ENCODE results near the gene PTPRM. TPM values are rescaled to one million over a fixed set of nuclear protein-coding genes. Genes with fewer than 3 reads are reported as not detected.
A peak's percentile ranks its signal among the peaks of the same experiment; 100 is the strongest.

The PTPRM gene
- total RNA-seq, 1 experiment from 2014 or later: 100.0 TPM

GRCh38 chr18:7808992-7809391, 241.9 kb downstream of the PTPRM start:
- peaks cover 15% of the 10 kb centered on the region for H3K9me3 Mint-ChIP-seq (ENCODE audit: unreplicated experiment)
- H3K4me1 Mint-ChIP-seq (ENCODE audit: low read depth, unreplicated experiment): peaks cover 63% of the 10 kb centered on the region
- H3K27me3 ChIP-seq (replicated peaks; ENCODE audit: control insufficient read depth, insufficient read depth, low read length): no peaks in the 10 kb centered on the region
- no peak for TF ChIP-seq CTCF (IDR thresholded peaks at IDR 0.05; ENCODE audit: insufficient read depth in 1 of 2, low read depth in 1 of 2, low read length in 1 of 2, severe bottlenecking in 1 of 2, unreplicated experiment in 1 of 2)
- peak overlapping the region; percentile 67 for H3K4me3 Mint-ChIP-seq (ENCODE audit: unreplicated experiment)
- peaks cover 51% of the 10 kb centered on the region for H3K36me3 Mint-ChIP-seq (ENCODE audit: insufficient read depth, unreplicated experiment)
- peaks cover 79% of the 10 kb centered on the region for H3K4me1 ChIP-seq
- H3K36me3 ChIP-seq (ENCODE audit: control insufficient read depth, insufficient read depth, low read length): peaks cover 2% of the 10 kb centered on the region; the same call in 1 of the 2 replicates
- no peak for DNase-seq
- no peaks in the 10 kb centered on the region for H3K27me3 Mint-ChIP-seq (ENCODE audit: insufficient read depth, unreplicated experiment)
- H3K9me3 ChIP-seq: peaks cover 7% of the 10 kb centered on the region; the same call in 1 of the 2 replicates
- intact Hi-C loops (cut with micrococcal nuclease; ENCODE audit: unreplicated experiment): no loop called here
- no peak overlapping the region for H3K4me3 ChIP-seq (ENCODE audit: low read depth, low read length)
- POLR2A ChIA-PET: interaction anchor here (0.5 kb wide), 1 partner anchor 242 kb away, joined by 3 read pairs; no protein-coding TSS in a partner anchor
- CTCF ChIA-PET: interaction anchor here (1.0 to 2.6 kb wide), 2 partner anchors 9 to 19 kb away, joined by 3 to 13 read pairs; no protein-coding TSS in a partner anchor
- peak overlapping the region; percentile 89 for H3K27ac Mint-ChIP-seq (ENCODE audit: unreplicated experiment)
- no TSS peak for BruUV-seq (replicated peaks)

GRCh38 chr18:7809455-7809854, 242.3 kb downstream of the PTPRM start:
- BruUV-seq (replicated peaks): no TSS peak
- ChIA-PET CTCF (interaction anchor here (1.0 to 2.6 kb wide), 2 partner anchors 9 to 19 kb away, joined by 3 to 13 read pairs; no protein-coding TSS in a partner anchor), POLR2A (interaction anchor here (0.5 kb wide), 1 partner anchor 243 kb away, joined by 3 read pairs; no protein-coding TSS in a partner anchor)
- peak; percentile 49 to 65 for DNase-seq
- H3K9me3 ChIP-seq: peaks cover 12% of the 10 kb centered on the region
- Mint-ChIP-seq H3K4me1 (ENCODE audit: low read depth, unreplicated experiment) (peaks cover 59% of the 10 kb centered on the region), H3K9me3 (ENCODE audit: unreplicated experiment) (peaks cover 20% of the 10 kb centered on the region), H3K4me3 (ENCODE audit: unreplicated experiment) (peak overlapping the region; percentile 67), H3K27ac (ENCODE audit: unreplicated experiment) (peak overlapping the region; percentile 89), H3K36me3 (ENCODE audit: insufficient read depth, unreplicated experiment) (peaks cover 51% of the 10 kb centered on the region), H3K27me3 (ENCODE audit: insufficient read depth, unreplicated experiment) (no peaks in the 10 kb centered on the region)
- H3K27me3 ChIP-seq (replicated peaks; ENCODE audit: control insufficient read depth, insufficient read depth, low read length): no peaks in the 10 kb centered on the region
- no peak for TF ChIP-seq CTCF (IDR thresholded peaks at IDR 0.05; ENCODE audit: insufficient read depth in 1 of 2, low read depth in 1 of 2, low read length in 1 of 2, severe bottlenecking in 1 of 2, unreplicated experiment in 1 of 2)
- intact Hi-C loops (cut with micrococcal nuclease; ENCODE audit: unreplicated experiment): no loop called here
- H3K4me1 ChIP-seq: peaks cover 75% of the 10 kb centered on the region
- no peak overlapping the region for H3K4me3 ChIP-seq (ENCODE audit: low read depth, low read length)
- peaks cover 5% of the 10 kb centered on the region; the same call in 1 of the 2 replicates for H3K36me3 ChIP-seq (ENCODE audit: control insufficient read depth, insufficient read depth, low read length)

GRCh38 chr18:7809978-7810377, 242.9 kb downstream of the PTPRM start:
- H3K4me1 ChIP-seq: peaks cover 69% of the 10 kb centered on the region
- peak in 1 of 2 experiments; percentile 26 for DNase-seq
- H3K27ac Mint-ChIP-seq (ENCODE audit: unreplicated experiment): peak overlapping the region; percentile 89
- H3K4me3 ChIP-seq (ENCODE audit: low read depth, low read length): no peak overlapping the region
- TF ChIP-seq CTCF (IDR thresholded peaks at IDR 0.05; ENCODE audit: insufficient read depth in 1 of 2, low read depth in 1 of 2, low read length in 1 of 2, severe bottlenecking in 1 of 2, unreplicated experiment in 1 of 2): no peak
- intact Hi-C loops (cut with micrococcal nuclease; ENCODE audit: unreplicated experiment): no loop called here
- H3K4me3 Mint-ChIP-seq (ENCODE audit: unreplicated experiment): peak overlapping the region; percentile 67
- TSS peak; percentile 30 for BruUV-seq (replicated peaks)
- CTCF ChIA-PET: interaction anchor here (2.6 kb wide), 1 partner anchor 20 kb away, joined by 13 read pairs; no protein-coding TSS in a partner anchor
- no peaks in the 10 kb centered on the region for H3K27me3 ChIP-seq (replicated peaks; ENCODE audit: control insufficient read depth, insufficient read depth, low read length)
- POLR2A ChIA-PET: no interaction called here
- H3K36me3 Mint-ChIP-seq (ENCODE audit: insufficient read depth, unreplicated experiment): peaks cover 55% of the 10 kb centered on the region
- H3K36me3 ChIP-seq (ENCODE audit: control insufficient read depth, insufficient read depth, low read length): peaks cover 5% of the 10 kb centered on the region; the same call in 1 of the 2 replicates
- H3K9me3 Mint-ChIP-seq (ENCODE audit: unreplicated experiment): peaks cover 25% of the 10 kb centered on the region
- H3K9me3 ChIP-seq: peaks cover 17% of the 10 kb centered on the region
- H3K27me3 Mint-ChIP-seq (ENCODE audit: insufficient read depth, unreplicated experiment): no peaks in the 10 kb centered on the region
- peaks cover 54% of the 10 kb centered on the region for H3K4me1 Mint-ChIP-seq (ENCODE audit: low read depth, unreplicated experiment)

Measured in Caco-2 (cell line).